Endothelial cell of umbilical vein (primary cell): ENCODE measurements around the gene CLN3.

Experiments
- EZH2 ChIP-seq: IDR thresholded peaks from 2 replicates; pipeline ENCODE4 v1.6.1; 2012; ENCODE audit warnings: borderline replicate concordance, low read depth, mild to moderate bottlenecking, moderate library complexity, low read length, inconsistent platforms; ENCODE audit not compliant: severe bottlenecking
- FOS ChIP-seq: IDR thresholded peaks from 2 replicates; pipeline ENCODE4 v1.6.1; 2011; ENCODE audit warnings: mild to moderate bottlenecking, low read length, moderate library complexity, borderline replicate concordance; ENCODE audit not compliant: insufficient read depth
- MYC ChIP-seq: IDR thresholded peaks from one replicate; pipeline ENCODE4 v1.6.1; 2011; ENCODE audit warnings: mild to moderate bottlenecking, low read depth, low read length
- POLR2A ChIP-seq: IDR thresholded peaks from 2 replicates; pipeline ENCODE4 v1.6.1; 2012; ENCODE audit warnings: low read depth, mild to moderate bottlenecking, control low read depth, low read length
- POLR2AphosphoS5 ChIP-seq: IDR thresholded peaks from 2 replicates; pipeline ENCODE4 v1.6.1; 2012; ENCODE audit warnings: low read depth, mild to moderate bottlenecking, control low read depth, low read length, moderate library complexity; ENCODE audit not compliant: insufficient read depth
- TF ChIP-seq, protein P1 (sequence below), 2 donors: IDR thresholded peaks; 1 replicate in 1 of 2; 2 replicates in 1 of 2; pipeline ENCODE4 v1.5.1; 2011; ENCODE audit warnings: low read length in 2 of 2, mild to moderate bottlenecking in 2 of 2, moderate library complexity in 2 of 2, control low read depth in 1 of 2, inconsistent platforms in 1 of 2, low read depth in 1 of 2; ENCODE audit not compliant: insufficient read depth in 1 of 2; ENCODE audit errors: extremely low read depth in 1 of 2
- TF ChIP-seq, protein P2 (sequence below): IDR thresholded peaks from 2 replicates; pipeline ENCODE4 v1.6.1; 2011; ENCODE audit not compliant: insufficient read depth, insufficient read length

DNA sequence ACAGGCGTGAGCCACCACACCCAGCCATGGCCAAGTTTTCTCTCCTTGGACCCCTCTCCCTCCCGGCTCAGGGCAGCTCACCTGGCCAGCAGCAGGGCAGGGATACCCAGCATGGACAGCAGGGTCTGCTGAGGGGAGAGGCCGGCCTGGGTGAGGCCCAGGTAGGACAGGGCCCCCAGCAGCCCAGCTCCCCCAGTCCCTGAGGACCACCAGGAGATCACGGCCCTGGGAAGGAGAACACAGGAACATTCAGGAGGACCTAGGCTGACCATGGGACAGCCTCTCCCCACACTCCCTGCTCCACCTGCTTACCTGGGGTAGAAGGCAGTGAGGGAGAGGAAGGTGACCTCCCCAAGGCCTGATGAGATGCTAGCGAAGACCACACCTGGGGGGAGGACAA, 5.6 kb downstream of the CLN3 start:
- TF ChIP-seq, protein P1, sequence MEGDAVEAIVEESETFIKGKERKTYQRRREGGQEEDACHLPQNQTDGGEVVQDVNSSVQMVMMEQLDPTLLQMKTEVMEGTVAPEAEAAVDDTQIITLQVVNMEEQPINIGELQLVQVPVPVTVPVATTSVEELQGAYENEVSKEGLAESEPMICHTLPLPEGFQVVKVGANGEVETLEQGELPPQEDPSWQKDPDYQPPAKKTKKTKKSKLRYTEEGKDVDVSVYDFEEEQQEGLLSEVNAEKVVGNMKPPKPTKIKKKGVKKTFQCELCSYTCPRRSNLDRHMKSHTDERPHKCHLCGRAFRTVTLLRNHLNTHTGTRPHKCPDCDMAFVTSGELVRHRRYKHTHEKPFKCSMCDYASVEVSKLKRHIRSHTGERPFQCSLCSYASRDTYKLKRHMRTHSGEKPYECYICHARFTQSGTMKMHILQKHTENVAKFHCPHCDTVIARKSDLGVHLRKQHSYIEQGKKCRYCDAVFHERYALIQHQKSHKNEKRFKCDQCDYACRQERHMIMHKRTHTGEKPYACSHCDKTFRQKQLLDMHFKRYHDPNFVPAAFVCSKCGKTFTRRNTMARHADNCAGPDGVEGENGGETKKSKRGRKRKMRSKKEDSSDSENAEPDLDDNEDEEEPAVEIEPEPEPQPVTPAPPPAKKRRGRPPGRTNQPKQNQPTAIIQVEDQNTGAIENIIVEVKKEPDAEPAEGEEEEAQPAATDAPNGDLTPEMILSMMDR (IDR thresholded peaks at IDR 0.05; ENCODE audit: extremely low read depth in 1 of 2, insufficient read depth in 1 of 2, low read depth in 1 of 2, low read length in 2 of 2): no peak
- TF ChIP-seq, protein P2, sequence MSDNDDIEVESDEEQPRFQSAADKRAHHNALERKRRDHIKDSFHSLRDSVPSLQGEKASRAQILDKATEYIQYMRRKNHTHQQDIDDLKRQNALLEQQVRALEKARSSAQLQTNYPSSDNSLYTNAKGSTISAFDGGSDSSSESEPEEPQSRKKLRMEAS: no peak
- TF ChIP-seq POLR2A: no peak
- TF ChIP-seq EZH2: no peak
- no peak for TF ChIP-seq MYC
- no peak for TF ChIP-seq POLR2AphosphoS5
- no peak for TF ChIP-seq FOS
